ENCODE measurements around the gene ARHGEF37. TPM values are rescaled to one million over a fixed set of nuclear protein-coding genes. Genes with fewer than 3 reads are reported as not detected.

The ARHGEF37 gene
- total RNA-seq, 3 donors from 2014 or later, result 5.3 to 54.4 (median 29.2) TPM

DNA sequence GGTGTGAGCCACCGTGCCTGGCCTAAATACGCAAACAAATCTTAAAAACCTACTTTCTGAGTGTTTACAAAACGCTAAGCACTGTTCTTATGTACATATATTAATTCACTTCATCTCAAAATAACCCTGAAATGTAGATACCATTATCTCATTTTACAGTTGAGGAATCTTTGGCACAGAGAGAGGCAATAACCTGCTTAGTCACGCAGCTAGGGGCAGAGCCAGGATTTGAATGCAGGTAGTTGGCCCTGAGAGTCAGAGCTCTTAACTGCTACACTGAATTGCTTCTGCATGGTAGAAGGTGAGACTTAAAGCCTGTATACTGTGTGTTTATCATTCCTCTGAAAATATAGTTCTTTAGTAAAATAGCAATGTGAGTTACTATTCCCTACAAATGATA, 21.9 kb downstream of the ARHGEF37 start:
- intact Hi-C loops (cut with DNase I; ENCODE audit: low total_unique reads), result no loop called here
- Histone ChIP-seq H3K27ac (no peak overlapping the region), H3K27me3 (no peaks in the 10 kb centered on the region), H3K4me1 (no peaks in the 10 kb centered on the region), H3K4me3 (no peak overlapping the region), H3K9me3 (no peaks in the 10 kb centered on the region), H3K36me3 (no peaks in the 10 kb centered on the region)
- TF ChIP-seq POLR2A (IDR thresholded peaks at IDR 0.05), result no peak
- TF ChIP-seq, protein P1, sequence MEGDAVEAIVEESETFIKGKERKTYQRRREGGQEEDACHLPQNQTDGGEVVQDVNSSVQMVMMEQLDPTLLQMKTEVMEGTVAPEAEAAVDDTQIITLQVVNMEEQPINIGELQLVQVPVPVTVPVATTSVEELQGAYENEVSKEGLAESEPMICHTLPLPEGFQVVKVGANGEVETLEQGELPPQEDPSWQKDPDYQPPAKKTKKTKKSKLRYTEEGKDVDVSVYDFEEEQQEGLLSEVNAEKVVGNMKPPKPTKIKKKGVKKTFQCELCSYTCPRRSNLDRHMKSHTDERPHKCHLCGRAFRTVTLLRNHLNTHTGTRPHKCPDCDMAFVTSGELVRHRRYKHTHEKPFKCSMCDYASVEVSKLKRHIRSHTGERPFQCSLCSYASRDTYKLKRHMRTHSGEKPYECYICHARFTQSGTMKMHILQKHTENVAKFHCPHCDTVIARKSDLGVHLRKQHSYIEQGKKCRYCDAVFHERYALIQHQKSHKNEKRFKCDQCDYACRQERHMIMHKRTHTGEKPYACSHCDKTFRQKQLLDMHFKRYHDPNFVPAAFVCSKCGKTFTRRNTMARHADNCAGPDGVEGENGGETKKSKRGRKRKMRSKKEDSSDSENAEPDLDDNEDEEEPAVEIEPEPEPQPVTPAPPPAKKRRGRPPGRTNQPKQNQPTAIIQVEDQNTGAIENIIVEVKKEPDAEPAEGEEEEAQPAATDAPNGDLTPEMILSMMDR (IDR thresholded peaks at IDR 0.05), result no peak
- TF ChIP-seq POLR2AphosphoS5 (IDR thresholded peaks at IDR 0.05), result no peak
- no peak for DNase-seq (ENCODE audit: low spot score in 2 of 2)

DNA sequence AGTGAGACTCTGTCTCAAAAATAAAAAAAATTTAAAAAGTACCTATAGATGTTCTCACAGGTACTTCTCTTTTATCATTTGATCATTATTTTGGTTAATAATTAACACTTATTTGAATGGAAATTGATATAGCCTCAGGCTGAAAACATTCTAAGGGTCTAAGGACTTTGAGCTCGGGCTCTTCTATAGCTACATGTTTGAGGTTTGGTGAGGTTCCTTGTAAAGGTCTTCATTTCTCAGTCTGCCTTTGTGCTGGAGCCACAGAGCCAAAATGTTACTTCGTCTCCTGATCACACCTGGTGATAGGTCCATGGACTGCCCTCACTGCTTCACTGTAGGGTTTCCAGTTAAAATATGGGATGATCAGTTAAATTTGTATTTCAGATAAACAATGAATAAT, 22.6 kb downstream of the ARHGEF37 start:
- intact Hi-C loops (cut with DNase I; ENCODE audit: low total_unique reads), result no loop called here
- Histone ChIP-seq H3K27me3 (no peaks in the 10 kb centered on the region), H3K9me3 (no peaks in the 10 kb centered on the region), H3K36me3 (no peaks in the 10 kb centered on the region), H3K4me3 (no peak overlapping the region), H3K4me1 (no peaks in the 10 kb centered on the region), H3K27ac (no peak overlapping the region)
- DNase-seq (ENCODE audit: low spot score in 2 of 2), result no peak
- TF ChIP-seq POLR2A (IDR thresholded peaks at IDR 0.05) (no peak), POLR2AphosphoS5 (IDR thresholded peaks at IDR 0.05) (no peak)
- TF ChIP-seq, protein P1 (IDR thresholded peaks at IDR 0.05), result no peak

DNA sequence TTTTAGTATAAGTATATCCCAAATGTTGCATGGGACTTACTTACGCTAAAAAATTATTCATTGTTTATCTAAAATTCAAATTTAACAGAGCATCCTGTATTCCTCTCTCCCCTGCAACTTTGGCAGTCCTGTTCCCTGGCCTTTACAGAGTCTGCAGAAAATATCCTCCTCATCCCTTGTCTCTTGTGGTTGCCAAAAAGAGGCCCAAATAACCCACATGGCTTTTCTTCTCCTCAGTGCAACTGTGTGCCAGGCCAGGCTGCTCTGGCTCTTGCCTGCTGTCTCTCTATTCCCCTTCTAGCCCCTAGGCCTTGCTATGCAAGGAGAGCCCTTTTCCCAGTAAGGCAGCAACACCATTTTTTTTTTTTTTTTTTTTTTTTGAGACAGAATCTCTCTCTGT, 23.0 kb downstream of the ARHGEF37 start:
- H3K4me3 ChIP-seq, result no peak overlapping the region
- no peaks in the 10 kb centered on the region for H3K9me3 ChIP-seq
- H3K4me1 ChIP-seq, result no peaks in the 10 kb centered on the region
- TF ChIP-seq, protein P1 (IDR thresholded peaks at IDR 0.05), result no peak
- TF ChIP-seq POLR2A (IDR thresholded peaks at IDR 0.05) (no peak), POLR2AphosphoS5 (IDR thresholded peaks at IDR 0.05) (no peak)
- peaks cover 4% of the 10 kb centered on the region for H3K36me3 ChIP-seq
- no peak overlapping the region for H3K27ac ChIP-seq
- intact Hi-C loops (cut with DNase I; ENCODE audit: low total_unique reads), result no loop called here
- no peaks in the 10 kb centered on the region for H3K27me3 ChIP-seq
- DNase-seq (ENCODE audit: low spot score in 2 of 2), result no peak

DNA sequence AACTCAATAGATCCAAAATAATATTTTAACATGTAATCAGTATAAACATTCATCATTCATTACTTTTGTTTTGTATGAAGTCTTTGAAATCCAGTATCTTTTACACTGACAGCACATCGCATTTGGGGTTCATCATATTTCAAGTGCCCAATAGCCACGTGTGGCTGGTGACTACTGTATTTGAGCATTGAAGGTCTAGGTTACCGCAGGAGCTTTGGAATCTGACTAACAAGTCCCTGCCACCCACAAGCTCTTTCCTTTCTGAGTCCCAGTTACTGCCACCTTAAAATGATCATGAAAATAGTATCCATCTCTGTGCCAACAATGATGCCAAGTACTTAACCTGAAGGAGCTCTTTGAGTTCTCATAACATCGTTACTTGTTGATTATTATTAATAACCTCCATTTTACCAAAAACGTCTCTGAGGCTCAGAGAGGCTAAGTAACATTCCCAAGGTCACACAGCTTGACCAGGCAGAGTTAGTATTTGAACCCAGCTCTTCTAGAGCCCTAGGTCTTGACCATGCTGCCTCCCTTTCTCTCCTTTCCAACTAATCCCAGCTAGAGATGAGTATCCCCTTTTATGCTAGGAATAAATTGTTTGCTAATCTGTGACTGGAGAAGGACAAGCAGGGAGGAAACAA, 24.2 kb downstream of the ARHGEF37 start:
- H3K9me3 ChIP-seq, result no peaks in the 10 kb centered on the region
- H3K4me3 ChIP-seq, result no peak overlapping the region
- no peaks in the 10 kb centered on the region for H3K4me1 ChIP-seq
- peaks cover 15% of the 10 kb centered on the region for H3K36me3 ChIP-seq
- peak overlapping the region in 1 of 2 donors; percentile 14 for H3K27ac ChIP-seq
- intact Hi-C loops (cut with DNase I; ENCODE audit: low total_unique reads), result no loop called here
- no peak for DNase-seq (ENCODE audit: low spot score in 2 of 2)
- H3K27me3 ChIP-seq, result no peaks in the 10 kb centered on the region
- TF ChIP-seq POLR2AphosphoS5 (IDR thresholded peaks at IDR 0.05), result no peak

DNA sequence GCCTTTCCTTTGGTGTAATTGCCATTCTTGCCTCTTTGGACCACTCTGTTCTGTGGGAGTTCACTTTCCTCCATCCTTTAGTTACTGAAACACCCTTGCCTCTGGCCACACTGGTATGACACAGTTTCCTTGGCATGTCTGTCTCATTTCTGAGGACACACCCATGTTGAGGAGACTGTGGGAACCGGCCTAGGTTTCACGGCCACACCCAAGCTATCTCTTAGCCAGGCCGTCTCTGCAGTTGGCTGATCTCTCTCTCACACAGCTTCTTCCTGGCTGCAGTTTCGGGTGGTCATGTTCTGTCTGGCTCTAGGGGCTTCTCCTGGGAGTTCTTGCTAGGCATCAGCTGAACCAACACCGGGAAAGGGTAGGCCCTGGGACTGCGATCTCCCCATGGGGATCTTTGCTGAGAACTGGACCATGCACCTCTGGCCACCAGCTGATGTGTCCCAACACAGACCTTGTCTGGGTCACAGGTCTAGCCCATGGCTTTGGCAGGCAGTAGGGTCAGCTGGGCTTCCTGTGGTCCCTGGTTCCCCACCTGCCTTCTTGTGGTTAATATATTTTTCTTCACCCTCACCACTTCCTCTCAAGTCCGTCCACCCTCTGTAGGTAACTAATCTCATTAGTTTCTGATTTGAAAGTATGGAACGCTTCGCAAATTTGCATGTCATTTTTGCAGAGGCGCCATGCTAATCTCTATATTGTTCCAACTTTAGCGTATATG, 24.9 kb downstream of the ARHGEF37 start:
- Histone ChIP-seq H3K4me1 (no peaks in the 10 kb centered on the region), H3K4me3 (no peak overlapping the region), H3K27ac (peak overlapping the region; percentile 14 to 26), H3K36me3 (peaks cover 16% of the 10 kb centered on the region), H3K9me3 (no peaks in the 10 kb centered on the region), H3K27me3 (no peaks in the 10 kb centered on the region)
- intact Hi-C loops (cut with DNase I; ENCODE audit: low total_unique reads), result no loop called here
- TF ChIP-seq POLR2AphosphoS5 (IDR thresholded peaks at IDR 0.05), result no peak
- no peak for DNase-seq (ENCODE audit: low spot score in 2 of 2)

DNA sequence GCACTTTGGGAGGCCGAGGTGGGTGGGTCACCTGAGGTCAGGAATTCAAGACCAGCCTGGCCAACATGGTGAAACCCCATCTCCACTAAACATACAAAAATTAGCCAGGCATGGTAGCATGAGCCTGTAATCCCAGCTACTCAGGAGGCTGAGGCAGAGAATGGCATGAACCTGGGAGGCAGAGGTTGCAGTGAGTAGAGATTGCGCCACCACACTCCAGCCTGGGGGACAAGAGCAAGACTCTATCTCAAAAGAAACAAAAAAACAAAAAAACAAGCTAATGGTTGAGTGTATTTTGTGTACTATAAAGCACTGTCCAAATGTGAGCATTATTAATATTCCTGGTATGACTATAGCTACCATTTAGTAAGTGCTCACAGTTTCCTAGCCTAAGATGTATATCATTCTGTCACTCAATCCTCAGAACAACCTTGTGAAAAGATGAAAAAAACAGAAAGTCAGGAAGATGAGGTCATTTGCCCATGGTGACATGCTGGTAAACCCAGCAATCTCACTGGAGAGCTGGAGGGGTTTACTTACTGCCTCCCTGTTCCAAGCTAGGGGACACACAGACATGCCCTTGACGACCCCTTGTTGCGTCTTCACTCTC, 27.7 kb downstream of the ARHGEF37 start:
- no peaks in the 10 kb centered on the region for H3K4me1 ChIP-seq
- intact Hi-C loops (cut with DNase I; ENCODE audit: low total_unique reads), result no loop called here
- H3K9me3 ChIP-seq, result no peaks in the 10 kb centered on the region
- no peak for DNase-seq (ENCODE audit: low spot score in 2 of 2)
- H3K36me3 ChIP-seq, result peaks cover 16% of the 10 kb centered on the region
- no peak overlapping the region for H3K4me3 ChIP-seq
- TF ChIP-seq, protein P1 (IDR thresholded peaks at IDR 0.05), result no peak
- TF ChIP-seq POLR2AphosphoS5 (IDR thresholded peaks at IDR 0.05), result no peak
- no peak for TF ChIP-seq POLR2A (IDR thresholded peaks at IDR 0.05)
- no peaks in the 10 kb centered on the region for H3K27me3 ChIP-seq
- no peak overlapping the region for H3K27ac ChIP-seq

All from breast epithelium (tissue), 4 donors.